Neural cell (in vitro differentiated cells): ENCODE results near the gene VKORC1. TPM values are rescaled to one million over a fixed set of nuclear protein-coding genes. Genes with fewer than 3 reads are reported as not detected.

Experiments used
- H2AFZ ChIP-seq: fragments of 200-600, 300-800 bp; sonication (generic), shearing (Covaris generic); 2 replicates; pipeline ENCODE4 v1.6.0; 2014; ENCODE audit warnings: low read depth, mild to moderate bottlenecking, antibody characterized with exemption, low read length, moderate library complexity
- H3F3A ChIP-seq: fragments of 200-600 bp; shearing (Covaris generic); 2 replicates; pipeline ENCODE4 v1.6.1; 2016; ENCODE audit warnings: mild to moderate bottlenecking, moderate library complexity, mixed read lengths, antibody characterized with exemption, low read length; ENCODE audit not compliant: insufficient read depth, poor library complexity, severe bottlenecking
- H3K27ac ChIP-seq: fragments of 200-600, 300-800 bp; sonication (generic), shearing (Covaris generic); 2 replicates; pipeline ENCODE4 v1.5.1; 2014; ENCODE audit warnings: mild to moderate bottlenecking, low read length, moderate library complexity
- H3K27me3 ChIP-seq: fragments of 300-800, 200-600 bp; sonication (generic), shearing (Covaris generic); 2 replicates; pipeline ENCODE4 v1.6.0; 2014; ENCODE audit warnings: mild to moderate bottlenecking, low read depth, low read length, moderate library complexity; ENCODE audit not compliant: insufficient read depth
- H3K36me3 ChIP-seq: fragments of 300-800, 200-600 bp; sonication (generic), shearing (Covaris generic); 2 replicates; pipeline ENCODE4 v1.5.1; 2014; ENCODE audit warnings: mild to moderate bottlenecking, antibody characterized with exemption, low read length, moderate library complexity; ENCODE audit not compliant: insufficient read depth
- H3K4me2 ChIP-seq: fragments of 300-800, 200-600 bp; sonication (generic), shearing (Covaris generic); 2 replicates; pipeline ENCODE4 v1.6.0; 2014; ENCODE audit warnings: mild to moderate bottlenecking, low read length
- H3K4me3 ChIP-seq: fragments of 300-800, 200-600 bp; sonication (generic), shearing (Covaris generic); 2 replicates; pipeline ENCODE4 v1.5.1; 2014; ENCODE audit warnings: mild to moderate bottlenecking, low read length, moderate library complexity
- H3K79me2 ChIP-seq: fragments of 200-600 bp; shearing (Covaris generic); replicated peaks from 2 replicates; pipeline ENCODE4 v1.6.0; 2014; ENCODE audit warnings: mild to moderate bottlenecking, low read length, moderate library complexity; ENCODE audit not compliant: insufficient read depth
- H3K9ac ChIP-seq: fragments of 300-800, 200-600 bp; sonication (generic), shearing (Covaris generic); 2 replicates; pipeline ENCODE4 v1.6.1; 2016; ENCODE audit warnings: mild to moderate bottlenecking, low read length, mixed read lengths
- H3K9me2 ChIP-seq: fragments of 200-600 bp; shearing (Covaris generic); 2 replicates; pipeline ENCODE4 v1.6.1; 2016; ENCODE audit warnings: mild to moderate bottlenecking, low read length, mixed read lengths; ENCODE audit not compliant: insufficient read depth
- H3K9me3 ChIP-seq: fragments of 200-600, 300-800 bp; sonication (generic), shearing (Covaris generic); 2 replicates; pipeline ENCODE4 v1.6.1; 2016; ENCODE audit warnings: mild to moderate bottlenecking, mixed run types, low read length, moderate library complexity, mixed read lengths
- H4K20me1 ChIP-seq: fragments of 200-600 bp; shearing (Covaris generic); 2 replicates; pipeline ENCODE4 v1.6.1; 2016; ENCODE audit warnings: mild to moderate bottlenecking, mixed run types; ENCODE audit not compliant: insufficient read depth
- EP300 ChIP-seq: fragments of 450-650 bp; conservative IDR thresholded peaks from 2 replicates; pipeline ENCODE4 v1.6.1; 2014; ENCODE audit warnings: antibody characterized with exemption, mild to moderate bottlenecking, moderate library complexity; ENCODE audit not compliant: poor library complexity, severe bottlenecking
- EZH2 ChIP-seq: fragments of 200-600, 300-800 bp; shearing (Covaris generic), sonication (generic); IDR thresholded peaks from 2 replicates; pipeline ENCODE4 v1.6.1; 2014; ENCODE audit warnings: antibody characterized with exemption, low read length, borderline replicate concordance, mild to moderate bottlenecking; ENCODE audit not compliant: insufficient read depth, poor library complexity, severe bottlenecking
- MXI1 ChIP-seq: fragments of 450-650 bp; conservative IDR thresholded peaks from 2 replicates; pipeline ENCODE4 v1.6.1; 2014; ENCODE audit warnings: antibody characterized with exemption, mild to moderate bottlenecking; ENCODE audit not compliant: poor library complexity, severe bottlenecking
- POLR2AphosphoS5 ChIP-seq: IDR thresholded peaks from 2 replicates; pipeline ENCODE4 v1.6.1; 2012
- RAD21 ChIP-seq: fragments of 450-650 bp; conservative IDR thresholded peaks from 2 replicates; pipeline ENCODE4 v1.6.1; 2014; ENCODE audit warnings: antibody characterized with exemption, mild to moderate bottlenecking, moderate library complexity
- SMC3 ChIP-seq: fragments of 450-650 bp; conservative IDR thresholded peaks from 2 replicates; pipeline ENCODE4 v1.6.1; 2014; ENCODE audit warnings: antibody characterized with exemption, mild to moderate bottlenecking, moderate library complexity; ENCODE audit not compliant: poor library complexity
- TAF1 ChIP-seq: IDR thresholded peaks from 2 replicates; pipeline ENCODE4 v1.6.1; 2012; ENCODE audit warnings: low read depth
- polyA plus RNA-seq: library from polyadenylated mRNA; depleted of rRNA; stranded (reverse); fragments of >200 nt; gene quantifications from 2 replicates; pipeline ENCODE4 v1.2.3, GENCODE V29; 2014
- TF ChIP-seq, protein P1 (sequence below): fragments of 450-650 bp; IDR thresholded peaks from 2 replicates; pipeline ENCODE4 v1.5.1; 2014; ENCODE audit warnings: antibody characterized with exemption, mild to moderate bottlenecking, moderate library complexity; ENCODE audit not compliant: poor library complexity, severe bottlenecking
- TF ChIP-seq, protein P2 (sequence below): IDR thresholded peaks from 2 replicates; pipeline ENCODE4 v1.6.1; 2012; ENCODE audit warnings: borderline replicate concordance

The VKORC1 gene
- polyA plus RNA-seq, 1 donor from 2014 or later, result 105 TPM

- TF ChIP-seq EP300 (no peak), MXI1 (no peak), EZH2 (no peak), TAF1 (no peak), RAD21 (no peak), SMC3 (no peak), POLR2AphosphoS5 (no peak)
- TF ChIP-seq, protein P1, sequence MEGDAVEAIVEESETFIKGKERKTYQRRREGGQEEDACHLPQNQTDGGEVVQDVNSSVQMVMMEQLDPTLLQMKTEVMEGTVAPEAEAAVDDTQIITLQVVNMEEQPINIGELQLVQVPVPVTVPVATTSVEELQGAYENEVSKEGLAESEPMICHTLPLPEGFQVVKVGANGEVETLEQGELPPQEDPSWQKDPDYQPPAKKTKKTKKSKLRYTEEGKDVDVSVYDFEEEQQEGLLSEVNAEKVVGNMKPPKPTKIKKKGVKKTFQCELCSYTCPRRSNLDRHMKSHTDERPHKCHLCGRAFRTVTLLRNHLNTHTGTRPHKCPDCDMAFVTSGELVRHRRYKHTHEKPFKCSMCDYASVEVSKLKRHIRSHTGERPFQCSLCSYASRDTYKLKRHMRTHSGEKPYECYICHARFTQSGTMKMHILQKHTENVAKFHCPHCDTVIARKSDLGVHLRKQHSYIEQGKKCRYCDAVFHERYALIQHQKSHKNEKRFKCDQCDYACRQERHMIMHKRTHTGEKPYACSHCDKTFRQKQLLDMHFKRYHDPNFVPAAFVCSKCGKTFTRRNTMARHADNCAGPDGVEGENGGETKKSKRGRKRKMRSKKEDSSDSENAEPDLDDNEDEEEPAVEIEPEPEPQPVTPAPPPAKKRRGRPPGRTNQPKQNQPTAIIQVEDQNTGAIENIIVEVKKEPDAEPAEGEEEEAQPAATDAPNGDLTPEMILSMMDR, result no peak
- TF ChIP-seq, protein P2, sequence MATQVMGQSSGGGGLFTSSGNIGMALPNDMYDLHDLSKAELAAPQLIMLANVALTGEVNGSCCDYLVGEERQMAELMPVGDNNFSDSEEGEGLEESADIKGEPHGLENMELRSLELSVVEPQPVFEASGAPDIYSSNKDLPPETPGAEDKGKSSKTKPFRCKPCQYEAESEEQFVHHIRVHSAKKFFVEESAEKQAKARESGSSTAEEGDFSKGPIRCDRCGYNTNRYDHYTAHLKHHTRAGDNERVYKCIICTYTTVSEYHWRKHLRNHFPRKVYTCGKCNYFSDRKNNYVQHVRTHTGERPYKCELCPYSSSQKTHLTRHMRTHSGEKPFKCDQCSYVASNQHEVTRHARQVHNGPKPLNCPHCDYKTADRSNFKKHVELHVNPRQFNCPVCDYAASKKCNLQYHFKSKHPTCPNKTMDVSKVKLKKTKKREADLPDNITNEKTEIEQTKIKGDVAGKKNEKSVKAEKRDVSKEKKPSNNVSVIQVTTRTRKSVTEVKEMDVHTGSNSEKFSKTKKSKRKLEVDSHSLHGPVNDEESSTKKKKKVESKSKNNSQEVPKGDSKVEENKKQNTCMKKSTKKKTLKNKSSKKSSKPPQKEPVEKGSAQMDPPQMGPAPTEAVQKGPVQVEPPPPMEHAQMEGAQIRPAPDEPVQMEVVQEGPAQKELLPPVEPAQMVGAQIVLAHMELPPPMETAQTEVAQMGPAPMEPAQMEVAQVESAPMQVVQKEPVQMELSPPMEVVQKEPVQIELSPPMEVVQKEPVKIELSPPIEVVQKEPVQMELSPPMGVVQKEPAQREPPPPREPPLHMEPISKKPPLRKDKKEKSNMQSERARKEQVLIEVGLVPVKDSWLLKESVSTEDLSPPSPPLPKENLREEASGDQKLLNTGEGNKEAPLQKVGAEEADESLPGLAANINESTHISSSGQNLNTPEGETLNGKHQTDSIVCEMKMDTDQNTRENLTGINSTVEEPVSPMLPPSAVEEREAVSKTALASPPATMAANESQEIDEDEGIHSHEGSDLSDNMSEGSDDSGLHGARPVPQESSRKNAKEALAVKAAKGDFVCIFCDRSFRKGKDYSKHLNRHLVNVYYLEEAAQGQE, result no peak
- Histone ChIP-seq H3K4me3 (peak overlapping the region; percentile 99), H3K27ac (no peak overlapping the region)
Observed at GRCh38 chr16:31107465-31107867, 12.9 kb upstream of the VKORC1 start.

DNA sequence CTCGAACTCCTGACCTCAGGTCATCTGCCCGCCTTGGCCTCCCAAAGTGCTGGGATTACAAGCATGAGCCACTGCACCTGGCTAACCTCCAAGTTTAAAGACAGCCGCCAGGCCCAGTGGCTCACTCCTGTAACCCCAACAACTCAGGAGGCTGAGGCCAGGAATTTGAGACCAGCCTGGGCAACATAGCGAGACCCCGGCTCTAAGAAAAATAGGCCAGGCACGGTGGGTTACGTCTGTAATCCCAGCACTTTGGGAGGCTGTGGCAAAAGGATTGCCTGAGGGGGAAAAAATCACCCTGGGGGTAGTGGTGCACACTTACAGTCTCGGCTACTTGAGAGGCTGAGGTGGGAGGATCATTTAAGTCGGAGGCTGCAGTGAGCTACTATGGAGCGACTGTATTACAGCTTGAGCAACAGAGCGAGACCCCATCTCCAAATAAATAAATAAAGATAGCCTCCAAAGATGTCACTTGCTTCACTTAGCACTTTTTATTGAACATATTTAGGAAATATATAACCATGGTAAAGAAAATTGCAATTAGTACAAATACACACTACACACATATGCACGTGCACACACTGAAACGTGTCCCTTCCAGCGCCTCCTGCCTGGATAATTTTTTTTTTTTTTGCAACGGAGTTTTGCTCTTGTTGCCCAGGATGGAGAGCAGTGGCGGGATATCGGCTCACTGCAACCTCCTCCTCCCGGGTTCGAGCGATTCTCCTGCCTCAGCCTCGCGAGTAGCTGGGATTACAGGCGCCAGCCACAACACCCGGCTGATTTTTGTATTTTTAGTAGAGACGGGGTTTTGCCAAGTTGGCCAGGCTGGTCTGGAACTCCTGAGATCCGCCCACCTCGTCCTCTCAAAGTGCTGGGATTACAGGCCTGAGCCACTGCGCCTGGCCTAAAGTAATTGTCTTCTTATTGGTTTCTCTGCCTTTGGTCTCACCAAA lies 12.2 kb upstream of the VKORC1 start:
- H3K27me3 ChIP-seq, result no peaks in the 10 kb centered on the region
- no peak overlapping the region for H3K9ac ChIP-seq
- H3K27ac ChIP-seq, result no peak overlapping the region
- H3K9me3 ChIP-seq, result no peaks in the 10 kb centered on the region
- H3K4me3 ChIP-seq, result no peak overlapping the region
- H3K36me3 ChIP-seq, result no peaks in the 10 kb centered on the region
- no peaks in the 10 kb centered on the region for H3K9me2 ChIP-seq
- TF ChIP-seq TAF1 (no peak), EP300 (no peak), MXI1 (no peak)
- TF ChIP-seq, protein P1, result no peak
- H4K20me1 ChIP-seq, result no peaks in the 10 kb centered on the region
- no peak overlapping the region for H3K4me2 ChIP-seq
- no peaks in the 10 kb centered on the region for H3K79me2 ChIP-seq
- H3F3A ChIP-seq, result no peaks in the 10 kb centered on the region
- H2AFZ ChIP-seq, result no peak overlapping the region

More at GRCh38 chr16:31107465-31107867, 12.9 kb upstream of the VKORC1 start:
- Histone ChIP-seq H4K20me1 (no peaks in the 10 kb centered on the region), H3K79me2 (no peaks in the 10 kb centered on the region), H3K9ac (no peak overlapping the region), H2AFZ (peak overlapping the region; percentile 83), H3K36me3 (no peaks in the 10 kb centered on the region), H3K4me2 (no peak overlapping the region), H3F3A (no peaks in the 10 kb centered on the region), H3K9me3 (no peaks in the 10 kb centered on the region), H3K9me2 (no peaks in the 10 kb centered on the region), H3K27me3 (no peaks in the 10 kb centered on the region)
